Activated CD4-positive, alpha-beta T cell treated with anti-CD3 and anti-CD28 coated beads, Interleukin-2, amount 50 U/mL, for 16 hours (primary cell): ENCODE measurements around the gene KIF16B.

ENCODE experiments used
- DNase-seq: peaks from one replicate; pipeline ENCODE4 v3.0.0-alpha.2; 2020

The KIF16B gene

GRCh38 chr20:16424780-16425179, 148.5 kb downstream of the KIF16B start:
- no peak for DNase-seq

GRCh38 chr20:16423311-16424212, 149.7 kb downstream of the KIF16B start:
- no peak for DNase-seq

GRCh38 chr20:16419138-16419715, 154.0 kb downstream of the KIF16B start:
- no peak for DNase-seq

GRCh38 chr20:16418616-16419015, 154.6 kb downstream of the KIF16B start:
- DNase-seq, result no peak

GRCh38 chr20:16417001-16417400, 156.2 kb downstream of the KIF16B start:
- no peak for DNase-seq

- DNase-seq, result no peak
Measured at GRCh38 chr20:16415071-16416053, 157.9 kb downstream of the KIF16B start.

- no peak for DNase-seq
Measured at GRCh38 chr20:16412906-16413305, 160.3 kb downstream of the KIF16B start.

GRCh38 chr20:16411361-16411760, 161.9 kb downstream of the KIF16B start:
- no peak for DNase-seq

- DNase-seq, result no peak
Measured at GRCh38 chr20:16410626-16411025, 162.6 kb downstream of the KIF16B start.

GRCh38 chr20:16408981-16409380, 164.3 kb downstream of the KIF16B start:
- DNase-seq, result no peak

- no peak for DNase-seq
Measured at GRCh38 chr20:16407251-16408067, 165.8 kb downstream of the KIF16B start.

- DNase-seq, result no peak
Measured at GRCh38 chr20:16405254-16405653, 168.0 kb downstream of the KIF16B start.

- DNase-seq, result no peak
Measured at GRCh38 chr20:16404640-16405039, 168.6 kb downstream of the KIF16B start.

- no peak for DNase-seq
Measured at GRCh38 chr20:16404171-16404570, 169.1 kb downstream of the KIF16B start.

GRCh38 chr20:16400234-16400633, 173.0 kb downstream of the KIF16B start:
- no peak for DNase-seq

GRCh38 chr20:16399801-16400200, 173.4 kb downstream of the KIF16B start:
- DNase-seq, result no peak

GRCh38 chr20:16397086-16397485, 176.2 kb downstream of the KIF16B start:
- no peak for DNase-seq

- DNase-seq, result no peak
Measured at GRCh38 chr20:16395366-16395765, 177.9 kb downstream of the KIF16B start.

- DNase-seq, result no peak
Measured at GRCh38 chr20:16394784-16395183, 178.5 kb downstream of the KIF16B start.

- no peak for DNase-seq
Measured at GRCh38 chr20:16393836-16394235, 179.4 kb downstream of the KIF16B start.

- DNase-seq, result no peak
Measured at GRCh38 chr20:16393297-16393696, 180.0 kb downstream of the KIF16B start.

- no peak for DNase-seq
Measured at GRCh38 chr20:16392346-16392745, 180.9 kb downstream of the KIF16B start.
